ENCODE measurements around the gene ADAM12. TPM values are rescaled to one million over a fixed set of nuclear protein-coding genes. Genes with fewer than 3 reads are reported as not detected.

ADAM12 gene
- total RNA-seq, 2 experiments from 2014 or later, result 1.2 to 1.7 TPM

- H3K27me3 Mint-ChIP-seq, result peaks cover 4% of the 10 kb centered on the region
- intact Hi-C loops (cut with DNase I, micrococcal nuclease), result no loop called here
- H3K4me1 Mint-ChIP-seq, result no peaks in the 10 kb centered on the region
- CTCF ChIA-PET, result no interaction called here
- POLR2A ChIA-PET, result no interaction called here
- ATAC-seq (no peak), DNase-seq (no peak)
- peaks cover 11% of the 10 kb centered on the region for H3K9me3 Mint-ChIP-seq (ENCODE audit: low read depth)
- no peaks in the 10 kb centered on the region for H3K36me3 Mint-ChIP-seq (ENCODE audit: low read depth)
- no peak overlapping the region for H3K27ac Mint-ChIP-seq
- H3K4me3 Mint-ChIP-seq, result no peak overlapping the region
Measured at GRCh38 chr10:126234630-126235029, 153.6 kb downstream of the ADAM12 start.

GRCh38 chr10:126233182-126234148, 154.8 kb downstream of the ADAM12 start:
- no peak overlapping the region for H3K27ac Mint-ChIP-seq
- H3K9me3 Mint-ChIP-seq (ENCODE audit: low read depth), result peaks cover 11% of the 10 kb centered on the region
- ChIA-PET CTCF (no interaction called here), POLR2A (no interaction called here)
- H3K27me3 Mint-ChIP-seq, result peaks cover 4% of the 10 kb centered on the region
- no peaks in the 10 kb centered on the region for H3K4me1 Mint-ChIP-seq
- no peaks in the 10 kb centered on the region for H3K36me3 Mint-ChIP-seq (ENCODE audit: low read depth)
- no peak for DNase-seq
- intact Hi-C loops (cut with DNase I, micrococcal nuclease), result no loop called here
- H3K4me3 Mint-ChIP-seq, result no peak overlapping the region
- no peak for ATAC-seq

GRCh38 chr10:126230587-126230986, 157.7 kb downstream of the ADAM12 start:
- Mint-ChIP-seq H3K27ac (no peak overlapping the region), H3K27me3 (peaks cover 4% of the 10 kb centered on the region), H3K4me1 (no peaks in the 10 kb centered on the region), H3K4me3 (no peak overlapping the region), H3K36me3 (ENCODE audit: low read depth) (no peaks in the 10 kb centered on the region), H3K9me3 (ENCODE audit: low read depth) (peaks cover 2% of the 10 kb centered on the region)
- CTCF ChIA-PET, result no interaction called here
- no peak for ATAC-seq
- intact Hi-C loops (cut with DNase I, micrococcal nuclease), result no loop called here
- POLR2A ChIA-PET, result no interaction called here
- DNase-seq, result no peak

- intact Hi-C loops (cut with DNase I, micrococcal nuclease), result no loop called here
Measured at GRCh38 chr10:126229686-126230085, 158.6 kb downstream of the ADAM12 start.

GRCh38 chr10:126227762-126228134, 160.5 kb downstream of the ADAM12 start:
- Mint-ChIP-seq H3K27me3 (peaks cover 4% of the 10 kb centered on the region), H3K4me1 (no peaks in the 10 kb centered on the region), H3K36me3 (ENCODE audit: low read depth) (no peaks in the 10 kb centered on the region), H3K27ac (no peak overlapping the region), H3K9me3 (ENCODE audit: low read depth) (no peaks in the 10 kb centered on the region), H3K4me3 (no peak overlapping the region)
- intact Hi-C loops (cut with DNase I, micrococcal nuclease), result no loop called here
- POLR2A ChIA-PET, result no interaction called here
- no peak for DNase-seq
- ATAC-seq, result no peak
- CTCF ChIA-PET, result no interaction called here

More at GRCh38 chr10:126229686-126230085, 158.6 kb downstream of the ADAM12 start:
- ChIA-PET POLR2A (no interaction called here), CTCF (no interaction called here)
- no peak overlapping the region for H3K27ac Mint-ChIP-seq
- peaks cover 2% of the 10 kb centered on the region for H3K9me3 Mint-ChIP-seq (ENCODE audit: low read depth)
- no peak for DNase-seq
- H3K4me3 Mint-ChIP-seq, result no peak overlapping the region
- no peaks in the 10 kb centered on the region for H3K36me3 Mint-ChIP-seq (ENCODE audit: low read depth)
- no peaks in the 10 kb centered on the region for H3K4me1 Mint-ChIP-seq
- no peak for ATAC-seq
- H3K27me3 Mint-ChIP-seq, result peaks cover 4% of the 10 kb centered on the region

GRCh38 chr10:126226988-126227761, 161.1 kb downstream of the ADAM12 start:
- no peak for ATAC-seq
- Mint-ChIP-seq H3K27ac (no peak overlapping the region), H3K9me3 (ENCODE audit: low read depth) (no peaks in the 10 kb centered on the region), H3K36me3 (ENCODE audit: low read depth) (no peaks in the 10 kb centered on the region), H3K27me3 (peaks cover 4% of the 10 kb centered on the region), H3K4me3 (no peak overlapping the region), H3K4me1 (no peaks in the 10 kb centered on the region)
- ChIA-PET POLR2A (no interaction called here), CTCF (no interaction called here)
- intact Hi-C loops (cut with DNase I, micrococcal nuclease), result no loop called here
- DNase-seq, result no peak

GRCh38 chr10:126226205-126226604, 162.1 kb downstream of the ADAM12 start:
- Mint-ChIP-seq H3K4me1 (no peaks in the 10 kb centered on the region), H3K27me3 (no peaks in the 10 kb centered on the region), H3K9me3 (ENCODE audit: low read depth) (no peaks in the 10 kb centered on the region), H3K27ac (no peak overlapping the region), H3K36me3 (ENCODE audit: low read depth) (no peaks in the 10 kb centered on the region), H3K4me3 (no peak overlapping the region)
- ATAC-seq, result no peak
- ChIA-PET POLR2A (no interaction called here), CTCF (no interaction called here)
- intact Hi-C loops (cut with DNase I, micrococcal nuclease), result no loop called here
- no peak for DNase-seq

- no peaks in the 10 kb centered on the region for H3K27me3 Mint-ChIP-seq
- ATAC-seq, result no peak
- no peak overlapping the region for H3K27ac Mint-ChIP-seq
- CTCF ChIA-PET, result no interaction called here
- no peaks in the 10 kb centered on the region for H3K4me1 Mint-ChIP-seq
- DNase-seq, result no peak
- H3K4me3 Mint-ChIP-seq, result no peak overlapping the region
- POLR2A ChIA-PET, result no interaction called here
- intact Hi-C loops (cut with DNase I, micrococcal nuclease), result no loop called here
- no peaks in the 10 kb centered on the region for H3K36me3 Mint-ChIP-seq (ENCODE audit: low read depth)
- H3K9me3 Mint-ChIP-seq (ENCODE audit: low read depth), result no peaks in the 10 kb centered on the region
Measured at GRCh38 chr10:126225672-126226008, 162.6 kb downstream of the ADAM12 start.

- no peak for DNase-seq
- Mint-ChIP-seq H3K27me3 (no peaks in the 10 kb centered on the region), H3K27ac (no peak overlapping the region), H3K36me3 (ENCODE audit: low read depth) (no peaks in the 10 kb centered on the region), H3K4me1 (no peaks in the 10 kb centered on the region), H3K4me3 (no peak overlapping the region), H3K9me3 (ENCODE audit: low read depth) (no peaks in the 10 kb centered on the region)
- ATAC-seq, result no peak
- intact Hi-C loops (cut with DNase I, micrococcal nuclease), result no loop called here
- ChIA-PET CTCF (no interaction called here), POLR2A (no interaction called here)
Measured at GRCh38 chr10:126224967-126225671, 163.2 kb downstream of the ADAM12 start.

GRCh38 chr10:126223512-126224067, 164.7 kb downstream of the ADAM12 start:
- POLR2A ChIA-PET, result no interaction called here
- Mint-ChIP-seq H3K27me3 (no peaks in the 10 kb centered on the region), H3K27ac (no peak overlapping the region), H3K4me1 (no peaks in the 10 kb centered on the region), H3K9me3 (ENCODE audit: low read depth) (no peaks in the 10 kb centered on the region), H3K36me3 (ENCODE audit: low read depth) (no peaks in the 10 kb centered on the region), H3K4me3 (no peak overlapping the region)
- DNase-seq (no peak), ATAC-seq (no peak)
- CTCF ChIA-PET, result no interaction called here
- intact Hi-C loops (cut with DNase I, micrococcal nuclease), result no loop called here

- H3K4me3 Mint-ChIP-seq, result no peak overlapping the region
- POLR2A ChIA-PET, result no interaction called here
Measured at GRCh38 chr10:126222736-126223511, 165.4 kb downstream of the ADAM12 start.

More at GRCh38 chr10:126222736-126223511, 165.4 kb downstream of the ADAM12 start:
- no peaks in the 10 kb centered on the region for H3K9me3 Mint-ChIP-seq (ENCODE audit: low read depth)
- H3K36me3 Mint-ChIP-seq (ENCODE audit: low read depth), result no peaks in the 10 kb centered on the region
- DNase-seq (no peak), ATAC-seq (no peak)
- H3K4me1 Mint-ChIP-seq, result no peaks in the 10 kb centered on the region
- CTCF ChIA-PET, result no interaction called here
- H3K27me3 Mint-ChIP-seq, result no peaks in the 10 kb centered on the region
- H3K27ac Mint-ChIP-seq, result no peak overlapping the region
- intact Hi-C loops (cut with DNase I, micrococcal nuclease), result no loop called here

Measured in activated CD4-positive, alpha-beta T cell treated with anti-CD3 and anti-CD28 coated beads for 36 hours (primary cell).